HG03064 (cell line): ENCODE results near the gene OPN5.
"Not testable (repeated sequence)": the region's sequence is repeated elsewhere in the genome, so short reads cannot be mapped to it uniquely, and the experiment has no call there.

Source experiments
- ATAC-seq: cut with Tn5 transposase; IDR thresholded peaks from one replicate; pipeline ENCODE4 v1.9.1; 2021; ENCODE audit warnings: low read depth; ENCODE audit not compliant: unreplicated experiment

The OPN5 gene, protein sequence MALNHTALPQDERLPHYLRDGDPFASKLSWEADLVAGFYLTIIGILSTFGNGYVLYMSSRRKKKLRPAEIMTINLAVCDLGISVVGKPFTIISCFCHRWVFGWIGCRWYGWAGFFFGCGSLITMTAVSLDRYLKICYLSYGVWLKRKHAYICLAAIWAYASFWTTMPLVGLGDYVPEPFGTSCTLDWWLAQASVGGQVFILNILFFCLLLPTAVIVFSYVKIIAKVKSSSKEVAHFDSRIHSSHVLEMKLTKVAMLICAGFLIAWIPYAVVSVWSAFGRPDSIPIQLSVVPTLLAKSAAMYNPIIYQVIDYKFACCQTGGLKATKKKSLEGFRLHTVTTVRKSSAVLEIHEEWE

GRCh38 chr6:47781732-47782131 is at the start of gene OPN5:
Gene OPN5 (plus strand): TSS chr6:47782032. CDS start chr6:47782067, 35 bp downstream.
- ATAC-seq: no peak

DNA sequence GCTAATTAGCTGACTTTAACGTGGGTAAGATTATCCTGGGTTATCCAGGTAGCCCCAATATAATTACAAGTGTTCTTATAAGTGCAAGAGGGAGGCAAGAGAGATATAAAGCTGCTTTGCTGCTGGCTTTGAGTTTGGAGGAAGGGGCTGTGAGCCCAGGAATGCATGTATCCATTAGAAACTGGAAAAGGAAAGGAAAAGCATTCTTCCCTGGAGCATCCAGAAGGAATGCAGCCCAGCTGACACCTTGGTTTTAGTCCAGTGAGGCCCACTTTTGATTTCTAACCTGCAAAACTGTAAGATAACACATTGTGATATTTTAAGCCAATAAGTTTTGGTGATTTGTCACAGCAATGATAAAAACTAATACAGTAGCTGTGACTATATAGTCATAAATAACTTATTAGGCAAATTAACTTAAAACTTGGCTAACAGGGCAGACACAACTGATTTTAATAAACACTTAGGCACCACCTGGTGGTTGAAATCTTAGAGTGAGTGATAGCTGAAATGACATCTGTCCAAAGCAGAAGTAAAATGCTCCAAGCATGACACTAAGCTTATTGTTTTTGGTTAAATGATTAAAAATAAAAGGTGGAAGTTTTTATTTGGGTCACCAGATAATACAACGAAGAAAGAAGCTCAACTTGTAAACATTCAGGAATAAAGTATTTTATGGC is 47.8 kb upstream of the OPN5 start:
- peak; percentile 57 for ATAC-seq

DNA sequence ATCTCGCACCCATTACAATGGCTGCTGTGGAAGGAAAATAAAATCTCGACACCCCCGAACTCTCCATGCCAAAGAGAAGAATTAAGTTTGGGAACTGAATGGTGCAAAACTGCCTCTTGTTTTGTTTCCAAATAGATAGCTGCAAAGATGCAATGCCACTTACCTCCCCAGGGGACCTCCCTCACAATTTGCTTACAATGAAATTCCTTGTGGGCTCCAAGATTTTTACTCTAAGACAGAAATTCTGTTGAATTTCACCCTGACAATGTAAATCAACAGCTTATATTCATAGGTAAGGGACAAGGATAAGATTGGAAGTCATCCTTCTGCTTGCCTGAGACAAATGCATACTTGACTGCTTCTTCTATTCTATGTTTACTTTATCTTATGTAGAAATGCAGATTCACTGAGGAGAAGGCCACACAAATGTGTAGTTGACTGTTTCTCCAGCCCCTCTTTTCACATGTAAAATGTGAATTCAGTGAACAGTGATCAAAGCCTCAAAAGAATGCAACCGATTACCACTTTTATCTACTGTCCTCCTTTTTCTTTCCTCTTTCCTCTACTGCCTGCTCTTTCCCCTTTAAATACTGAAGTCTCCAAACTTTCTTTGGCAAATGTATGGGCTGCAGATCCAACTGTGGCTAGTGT is 46.9 kb upstream of the OPN5 start:
- no peak for ATAC-seq

GRCh38 chr6:47736083-47736700 is 45.6 kb upstream of the OPN5 start:
- no peak for ATAC-seq

GRCh38 chr6:47737406-47737805 is 44.4 kb upstream of the OPN5 start:
- ATAC-seq: no peak

- no peak for ATAC-seq
Measured at GRCh38 chr6:47740714-47741113, 41.1 kb upstream of the OPN5 start.

DNA sequence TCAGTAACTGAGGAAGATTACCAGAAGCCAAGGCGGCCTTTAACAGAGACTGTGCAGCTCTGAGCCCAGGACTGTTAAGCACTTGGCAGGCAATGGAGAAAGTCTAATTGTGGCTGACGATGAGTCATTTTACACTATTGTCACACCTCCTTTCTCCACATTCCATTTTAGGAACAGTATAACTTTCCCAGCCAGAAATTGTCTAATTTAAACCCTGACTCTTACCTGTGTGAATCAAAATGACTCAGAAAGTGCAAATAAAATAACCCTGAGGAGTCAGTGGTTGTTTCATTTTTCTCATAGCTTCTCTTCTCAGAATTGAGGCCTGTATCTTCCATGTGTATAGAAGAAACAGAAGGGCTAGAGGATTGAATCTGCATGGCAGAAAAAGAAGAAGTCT is 40.0 kb upstream of the OPN5 start:
- no peak for ATAC-seq

DNA sequence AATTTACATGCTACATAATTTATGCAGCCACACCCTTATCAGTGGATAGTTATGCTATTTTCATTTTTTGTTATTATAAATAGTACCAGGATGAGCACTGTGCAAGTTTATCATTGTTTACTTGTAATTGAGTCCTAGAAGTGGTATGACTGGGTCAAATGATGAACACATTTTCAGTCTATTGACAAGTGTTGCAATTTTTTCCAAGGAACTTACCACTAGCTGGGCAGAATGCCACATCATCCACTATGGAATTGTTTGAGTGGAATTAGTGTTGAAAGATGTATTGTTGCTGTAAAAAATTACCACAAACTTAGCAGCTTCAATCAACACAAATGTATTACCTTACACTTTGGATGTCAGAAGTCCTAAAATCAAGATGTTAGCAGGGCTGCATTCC is 38.1 kb upstream of the OPN5 start:
- ATAC-seq: no peak

DNA sequence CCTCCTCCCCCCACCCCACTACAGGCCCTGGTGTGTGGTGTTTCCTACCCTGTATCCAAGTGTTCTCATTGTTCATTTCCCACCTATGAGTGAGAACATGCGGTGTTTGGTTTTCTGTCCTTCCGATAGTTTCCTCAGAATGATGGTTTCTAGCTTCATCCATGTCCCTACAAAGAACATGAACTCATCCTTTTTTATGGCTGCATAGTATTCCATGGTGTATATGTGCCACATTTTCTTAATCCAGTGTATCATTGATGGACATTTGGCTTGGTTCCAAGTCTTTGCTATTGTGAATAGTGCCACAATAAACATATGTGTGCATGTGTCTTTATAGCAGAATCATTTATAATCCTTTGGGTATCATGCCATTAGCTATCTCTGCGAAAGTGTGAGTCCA is 36.6 kb upstream of the OPN5 start:
- ATAC-seq: not testable (repeated sequence)

GRCh38 chr6:47749757-47750156 is 32.1 kb upstream of the OPN5 start:
- no peak for ATAC-seq

- no peak for ATAC-seq
Measured at GRCh38 chr6:47752801-47753200, 29.0 kb upstream of the OPN5 start.

DNA sequence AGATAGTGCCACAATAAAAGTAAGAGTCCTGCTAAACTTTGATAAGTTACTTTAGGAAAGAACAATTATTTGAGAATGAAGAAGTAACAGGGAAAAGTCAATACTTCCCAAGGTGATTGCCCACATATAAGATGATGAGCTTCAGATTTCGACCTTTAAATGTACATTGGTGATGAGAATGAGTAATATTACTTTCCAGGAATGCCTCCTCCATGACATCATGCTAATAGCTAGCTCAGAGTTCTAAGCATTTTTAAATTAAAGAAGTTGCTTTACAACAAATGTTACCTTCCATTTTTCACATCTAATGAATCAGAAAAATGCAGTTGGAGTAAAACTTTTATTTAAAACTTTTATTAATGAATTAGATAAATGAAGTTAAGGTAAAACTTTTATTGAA is 22.5 kb upstream of the OPN5 start:
- ATAC-seq: no peak

DNA sequence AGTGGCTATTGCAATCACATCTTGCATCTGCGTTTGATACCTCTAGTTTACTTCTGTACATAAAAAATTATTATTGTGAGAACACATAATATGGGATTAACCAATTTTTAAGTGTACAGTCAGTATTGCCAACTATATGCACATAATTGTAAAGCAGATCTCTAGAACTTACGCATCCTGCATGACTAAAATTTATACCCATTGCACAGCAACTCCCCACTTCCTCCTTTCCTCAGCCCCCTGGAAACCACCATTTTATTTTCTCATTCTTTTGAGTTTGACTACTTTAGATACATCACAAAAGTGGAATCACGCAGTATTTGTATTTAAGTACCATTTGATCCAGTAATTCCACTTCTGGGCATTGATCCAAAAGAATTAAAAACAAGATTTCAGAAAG is 19.3 kb upstream of the OPN5 start:
- no peak for ATAC-seq

DNA sequence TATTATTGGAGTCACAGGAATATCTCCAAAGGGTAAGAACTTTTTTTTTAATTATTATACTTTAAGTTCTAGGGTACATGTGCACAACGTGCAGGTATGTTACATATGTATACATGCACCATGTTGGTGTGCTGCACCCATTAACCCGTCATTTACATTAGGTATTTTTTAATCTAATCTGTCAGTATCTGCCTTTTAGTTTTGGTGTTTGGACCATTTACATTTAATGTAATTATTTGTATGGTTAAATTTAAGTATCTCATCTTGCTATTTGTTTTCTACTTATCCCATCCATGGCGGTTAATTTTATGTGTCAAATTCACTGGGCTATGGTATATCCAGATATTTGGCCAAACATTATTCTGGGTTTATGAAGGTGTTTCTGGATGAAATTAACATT is 15.4 kb upstream of the OPN5 start:
- ATAC-seq: no peak

- no peak for ATAC-seq
Measured at GRCh38 chr6:47767102-47767501, 14.7 kb upstream of the OPN5 start.

DNA sequence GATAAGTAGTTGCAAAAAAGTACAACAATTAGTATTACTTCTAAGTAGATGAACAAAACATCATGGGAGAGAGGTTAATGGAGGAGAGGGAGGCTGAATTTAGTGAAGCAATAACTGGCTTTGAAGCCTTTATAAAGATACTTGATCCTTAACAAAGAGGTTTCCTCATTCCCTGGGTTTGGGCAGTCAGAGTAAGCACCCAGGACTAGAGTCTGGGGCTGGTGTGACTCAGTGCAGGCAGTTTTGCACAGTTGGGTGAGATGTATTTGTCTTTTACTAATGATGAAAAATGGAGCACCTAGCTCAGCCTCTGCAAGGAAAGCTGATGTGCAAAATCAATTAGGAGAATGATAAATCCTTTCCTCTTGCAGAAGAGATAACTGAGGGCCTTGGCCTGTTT is 11.8 kb upstream of the OPN5 start:
- ATAC-seq: no peak

DNA sequence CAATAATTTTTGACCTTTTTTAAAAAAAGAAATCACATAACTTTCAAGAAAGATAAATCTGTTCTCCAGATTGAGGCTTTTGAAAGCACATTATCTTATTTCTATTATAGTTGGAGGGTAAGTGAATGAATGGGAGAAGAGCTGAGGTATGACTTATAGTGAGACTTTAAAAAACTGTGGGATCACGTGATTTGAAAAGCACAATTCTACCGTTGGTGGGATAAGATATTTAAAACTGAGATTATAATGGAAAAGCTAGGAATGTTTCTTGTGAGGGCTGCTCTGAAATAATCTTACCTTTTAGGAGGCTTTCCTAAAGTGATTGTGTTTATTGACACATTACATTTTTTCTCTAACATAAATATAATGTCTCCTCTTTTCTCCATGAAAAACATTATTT is 9.5 kb upstream of the OPN5 start:
- ATAC-seq: no peak

DNA sequence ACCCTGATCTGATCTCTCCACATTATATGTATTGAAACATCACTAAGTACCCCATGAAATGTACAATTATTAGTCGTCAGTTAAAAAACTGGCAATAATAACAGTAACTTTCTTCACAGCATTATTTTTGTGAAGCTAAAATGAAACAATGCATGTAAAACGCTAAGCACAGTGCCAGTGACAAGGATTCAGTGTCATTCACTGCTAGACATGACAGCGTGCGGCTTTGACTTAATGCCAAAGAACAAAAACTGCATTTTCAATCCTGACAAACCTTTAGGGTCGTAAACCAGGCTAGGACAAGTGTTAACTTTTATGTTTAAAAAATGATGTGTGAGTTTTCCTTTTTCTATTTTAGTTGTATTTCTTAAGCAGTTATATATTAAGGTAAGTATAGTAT is 8.8 kb upstream of the OPN5 start:
- no peak for ATAC-seq

DNA sequence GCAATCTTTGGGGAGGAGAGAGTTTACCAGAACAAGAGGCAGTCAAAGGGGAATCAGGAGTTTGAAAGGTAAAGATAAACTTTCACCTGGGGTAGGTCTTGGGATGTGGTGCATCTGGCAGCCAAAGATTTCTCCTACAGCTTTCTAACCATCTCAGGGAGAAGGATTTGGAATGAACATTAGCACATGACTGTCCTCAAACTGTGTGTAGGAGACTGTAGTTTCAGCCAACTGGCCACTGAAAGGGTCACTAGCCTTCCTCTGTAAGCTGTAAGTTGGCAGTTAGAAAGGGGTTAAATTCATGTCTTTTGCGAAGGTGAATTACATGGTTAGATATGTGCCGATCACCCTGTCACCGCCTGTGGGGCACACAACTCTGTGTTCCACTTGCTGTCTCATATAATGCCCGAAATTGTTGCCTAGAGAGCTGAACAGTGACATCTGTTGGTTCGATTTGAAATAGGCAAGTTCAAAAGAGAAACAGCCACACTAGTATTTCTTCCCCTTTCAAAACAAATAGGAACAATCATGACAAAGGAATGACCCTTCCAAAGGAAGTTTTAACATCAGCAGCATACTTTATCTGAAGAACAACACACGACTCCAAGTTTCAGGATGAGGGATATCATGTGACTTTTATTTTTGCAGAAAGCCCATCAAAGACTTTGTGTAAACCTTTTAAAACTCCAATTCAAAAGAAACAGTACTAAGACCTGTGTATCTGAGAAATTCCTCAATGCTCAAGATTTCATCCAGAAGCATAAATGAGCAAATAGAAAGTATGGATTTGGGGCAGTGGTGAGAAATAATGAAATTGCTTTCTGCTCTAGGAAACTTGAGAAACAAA is 1.1 kb upstream of the OPN5 start:
- no peak for ATAC-seq

- no peak for ATAC-seq
Measured at GRCh38 chr6:47785182-47785581, 3.4 kb downstream of the OPN5 start.
